ENCODE measurements around the gene DOCK11.

The DOCK11 gene

GRCh38 chrX:118534716-118535493 is 39.3 kb downstream of the DOCK11 start (continued):
- no peak for TF ChIP-seq AEBP2 (tag by site-specific recombination; IDR thresholded peaks at IDR 0.05; ENCODE audit: borderline replicate concordance)
- TF ChIP-seq ZNF266 (tag by site-specific recombination; IDR thresholded peaks at IDR 0.05; ENCODE audit: low read depth), result no peak
- no peak for TF ChIP-seq KLF7 (tag by site-specific recombination; IDR thresholded peaks at IDR 0.05; ENCODE audit: borderline replicate concordance)
- TF ChIP-seq ZNF561 (tag by site-specific recombination; IDR thresholded peaks at IDR 0.05; ENCODE audit: borderline replicate concordance), result no peak
- no peak; the same call in 1 of the 2 replicates for TF ChIP-seq ZNF394 (tag by site-specific recombination; IDR thresholded peaks at IDR 0.05; ENCODE audit: borderline replicate concordance)
- TF ChIP-seq HOXA7 (CRISPR knock-in tag; IDR thresholded peaks at IDR 0.05; ENCODE audit: borderline replicate concordance), result no peak
- TF ChIP-seq ZNF792 (tag by site-specific recombination; IDR thresholded peaks at IDR 0.05), result no peak
- peak; percentile 82 for TF ChIP-seq ZNF362 (tag by site-specific recombination; IDR thresholded peaks at IDR 0.05)
- no peak for TF ChIP-seq ZNF23 (tag by site-specific recombination; IDR thresholded peaks at IDR 0.05; ENCODE audit: borderline replicate concordance)
- TF ChIP-seq, protein P1, sequence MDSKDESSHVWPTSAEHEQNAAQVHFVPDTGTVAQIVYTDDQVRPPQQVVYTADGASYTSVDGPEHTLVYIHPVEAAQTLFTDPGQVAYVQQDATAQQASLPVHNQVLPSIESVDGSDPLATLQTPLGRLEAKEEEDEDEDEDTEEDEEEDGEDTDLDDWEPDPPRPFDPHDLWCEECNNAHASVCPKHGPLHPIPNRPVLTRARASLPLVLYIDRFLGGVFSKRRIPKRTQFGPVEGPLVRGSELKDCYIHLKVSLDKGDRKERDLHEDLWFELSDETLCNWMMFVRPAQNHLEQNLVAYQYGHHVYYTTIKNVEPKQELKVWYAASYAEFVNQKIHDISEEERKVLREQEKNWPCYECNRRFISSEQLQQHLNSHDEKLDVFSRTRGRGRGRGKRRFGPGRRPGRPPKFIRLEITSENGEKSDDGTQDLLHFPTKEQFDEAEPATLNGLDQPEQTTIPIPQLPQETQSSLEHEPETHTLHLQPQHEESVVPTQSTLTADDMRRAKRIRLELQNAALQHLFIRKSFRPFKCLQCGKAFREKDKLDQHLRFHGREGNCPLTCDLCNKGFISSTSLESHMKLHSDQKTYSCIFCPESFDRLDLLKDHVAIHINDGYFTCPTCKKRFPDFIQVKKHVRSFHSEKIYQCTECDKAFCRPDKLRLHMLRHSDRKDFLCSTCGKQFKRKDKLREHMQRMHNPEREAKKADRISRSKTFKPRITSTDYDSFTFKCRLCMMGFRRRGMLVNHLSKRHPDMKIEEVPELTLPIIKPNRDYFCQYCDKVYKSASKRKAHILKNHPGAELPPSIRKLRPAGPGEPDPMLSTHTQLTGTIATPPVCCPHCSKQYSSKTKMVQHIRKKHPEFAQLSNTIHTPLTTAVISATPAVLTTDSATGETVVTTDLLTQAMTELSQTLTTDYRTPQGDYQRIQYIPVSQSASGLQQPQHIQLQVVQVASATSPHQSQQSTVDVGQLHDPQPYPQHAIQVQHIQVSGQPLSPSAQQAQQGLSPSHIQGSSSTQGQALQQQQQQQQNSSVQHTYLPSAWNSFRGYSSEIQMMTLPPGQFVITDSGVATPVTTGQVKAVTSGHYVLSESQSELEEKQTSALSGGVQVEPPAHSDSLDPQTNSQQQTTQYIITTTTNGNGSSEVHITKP (tag by site-specific recombination; IDR thresholded peaks at IDR 0.05), result no peak
- peak; percentile 75; the same call in 1 of the 2 replicates for TF ChIP-seq OVOL3 (tag by site-specific recombination; IDR thresholded peaks at IDR 0.05)
- peak; percentile 75; the same call in 1 of the 2 replicates for TF ChIP-seq ZNF639 (tag by site-specific recombination; IDR thresholded peaks at IDR 0.05)
- no peak for TF ChIP-seq ZNF155 (tag by site-specific recombination; IDR thresholded peaks at IDR 0.05)
- TF ChIP-seq ZNF571 (tag by site-specific recombination; IDR thresholded peaks at IDR 0.05), result no peak
- peak; percentile 93 for TF ChIP-seq ZNF843 (tag by site-specific recombination; IDR thresholded peaks at IDR 0.05)
- TF ChIP-seq SCRT2 (tag by site-specific recombination; IDR thresholded peaks at IDR 0.05), result peak; percentile 93
- peak; percentile 93 for TF ChIP-seq FEZF1 (tag by site-specific recombination; IDR thresholded peaks at IDR 0.05)
- TF ChIP-seq ELK4 (IDR thresholded peaks at IDR 0.05; ENCODE audit: borderline replicate concordance, low read depth, low read length), result no peak
- peak; percentile 73 for TF ChIP-seq PRDM1 (tag by site-specific recombination; IDR thresholded peaks at IDR 0.05)
- no peak for TF ChIP-seq ZNF146 (tag by site-specific recombination; IDR thresholded peaks at IDR 0.05)
- no peak for TF ChIP-seq ZNF398 (tag by site-specific recombination; IDR thresholded peaks at IDR 0.05)
- TF ChIP-seq, protein P2, sequence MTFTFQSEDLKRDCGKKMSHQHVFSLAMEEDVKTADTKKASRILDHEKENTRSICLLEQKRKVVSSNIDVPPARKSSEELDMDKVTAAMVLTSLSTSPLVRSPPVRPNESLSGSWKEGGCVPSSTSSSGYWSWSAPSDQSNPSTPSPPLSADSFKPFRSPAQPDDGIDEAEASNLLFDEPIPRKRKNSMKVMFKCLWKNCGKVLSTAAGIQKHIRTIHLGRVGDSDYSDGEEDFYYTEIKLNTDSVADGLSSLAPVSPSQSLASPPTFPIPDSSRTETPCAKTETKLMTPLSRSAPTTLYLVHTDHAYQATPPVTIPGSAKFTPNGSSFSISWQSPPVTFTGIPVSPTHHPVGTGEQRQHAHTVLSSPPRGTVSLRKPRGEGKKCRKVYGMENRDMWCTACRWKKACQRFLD (tag by site-specific recombination; IDR thresholded peaks at IDR 0.05), result no peak
- TF ChIP-seq ZNF19 (tag by site-specific recombination; IDR thresholded peaks at IDR 0.05; ENCODE audit: low read depth), result no peak
- no peak for TF ChIP-seq ZNF274 (IDR thresholded peaks at IDR 0.05; ENCODE audit: low read length)
- no peak for TF ChIP-seq ZNF274 (tag by site-specific recombination; IDR thresholded peaks at IDR 0.05; ENCODE audit: borderline replicate concordance)
- peak; percentile 33; the same call in 1 of the 2 replicates for TF ChIP-seq MYNN (tag by site-specific recombination; IDR thresholded peaks at IDR 0.05; ENCODE audit: borderline replicate concordance)
- TF ChIP-seq ZNF654 (tag by site-specific recombination; IDR thresholded peaks at IDR 0.05; ENCODE audit: low read depth), result 0 out of 2 replicates have a peak, but pooled peaks have one; percentile 8

Measured in HEK293 (cell line).